ENCODE measurements around the gene SMAD6.

- TF ChIP-seq CTCF (IDR thresholded peaks at IDR 0.05) (no peak), POLR2A (IDR thresholded peaks at IDR 0.05) (no peak)
Measured at GRCh38 chr15:66654361-66654738, 47.7 kb upstream of the SMAD6 start.

Data from body of pancreas (tissue), 4 donors.